Measurements from ENCODE around the gene DIAPH3. TPM values are rescaled to one million over a fixed set of nuclear protein-coding genes. Genes with fewer than 3 reads are reported as not detected.

DIAPH3 gene
- total RNA-seq, 3 donors from 2014 or later = under 0.01 to 0.88 (median 0.64) TPM

- no peaks in the 10 kb centered on the region for H3K36me3 ChIP-seq
- H3K4me3 ChIP-seq = no peak overlapping the region
- intact Hi-C loops (cut with DNase I; ENCODE audit: low total_unique reads) = no loop called here
- H3K27me3 ChIP-seq = no peaks in the 10 kb centered on the region
- TF ChIP-seq CTCF (IDR thresholded peaks at IDR 0.05) = no peak
- no peak overlapping the region for H3K27ac ChIP-seq
- DNase-seq (ENCODE audit: low spot score in 2 of 2) = no peak
- H3K9me3 ChIP-seq = no peaks in the 10 kb centered on the region
- H3K4me1 ChIP-seq = no peaks in the 10 kb centered on the region
Observed at GRCh38 chr13:59702269-59702668, 461.5 kb downstream of the DIAPH3 start.

GRCh38 chr13:59701261-59701660, 462.5 kb downstream of the DIAPH3 start:
- H3K27ac ChIP-seq = no peak overlapping the region
- no peaks in the 10 kb centered on the region for H3K9me3 ChIP-seq
- H3K36me3 ChIP-seq = no peaks in the 10 kb centered on the region
- no peaks in the 10 kb centered on the region for H3K27me3 ChIP-seq
- no peaks in the 10 kb centered on the region for H3K4me1 ChIP-seq
- TF ChIP-seq POLR2AphosphoS5 (IDR thresholded peaks at IDR 0.05) (no peak), POLR2A (IDR thresholded peaks at IDR 0.05) (no peak), CTCF (IDR thresholded peaks at IDR 0.05) (no peak)
- no peak for DNase-seq (ENCODE audit: low spot score in 2 of 2)
- intact Hi-C loops (cut with DNase I; ENCODE audit: low total_unique reads) = no loop called here
- H3K4me3 ChIP-seq = no peak overlapping the region

GRCh38 chr13:59700281-59700680, 463.4 kb downstream of the DIAPH3 start:
- Histone ChIP-seq H3K36me3 (no peaks in the 10 kb centered on the region), H3K27me3 (no peaks in the 10 kb centered on the region), H3K4me1 (no peaks in the 10 kb centered on the region), H3K27ac (no peak overlapping the region), H3K4me3 (no peak overlapping the region), H3K9me3 (no peaks in the 10 kb centered on the region)
- DNase-seq (ENCODE audit: low spot score in 2 of 2) = no peak
- TF ChIP-seq CTCF (IDR thresholded peaks at IDR 0.05) = no peak
- TF ChIP-seq POLR2AphosphoS5 (IDR thresholded peaks at IDR 0.05) = no peak
- TF ChIP-seq POLR2A (IDR thresholded peaks at IDR 0.05) = no peak
- intact Hi-C loops (cut with DNase I; ENCODE audit: low total_unique reads) = no loop called here

GRCh38 chr13:59696271-59696670, 467.5 kb downstream of the DIAPH3 start:
- TF ChIP-seq CTCF (IDR thresholded peaks at IDR 0.05) (no peak), POLR2A (IDR thresholded peaks at IDR 0.05) (no peak), POLR2AphosphoS5 (IDR thresholded peaks at IDR 0.05) (no peak)
- Histone ChIP-seq H3K36me3 (no peaks in the 10 kb centered on the region), H3K4me1 (no peaks in the 10 kb centered on the region), H3K4me3 (no peak overlapping the region), H3K27me3 (no peaks in the 10 kb centered on the region), H3K27ac (no peak overlapping the region), H3K9me3 (no peaks in the 10 kb centered on the region)
- no peak for DNase-seq (ENCODE audit: low spot score in 2 of 2)
- intact Hi-C loops (cut with DNase I; ENCODE audit: low total_unique reads) = no loop called here

- H3K36me3 ChIP-seq = no peaks in the 10 kb centered on the region
- TF ChIP-seq POLR2A (IDR thresholded peaks at IDR 0.05) (no peak), POLR2AphosphoS5 (IDR thresholded peaks at IDR 0.05) (no peak), CTCF (IDR thresholded peaks at IDR 0.05) (no peak)
- H3K4me3 ChIP-seq = no peak overlapping the region
- no peaks in the 10 kb centered on the region for H3K9me3 ChIP-seq
- no peak overlapping the region for H3K27ac ChIP-seq
- H3K4me1 ChIP-seq = no peaks in the 10 kb centered on the region
- intact Hi-C loops (cut with DNase I; ENCODE audit: low total_unique reads) = loop anchor here (5.0 kb wide), 1 partner anchor 751 kb away; no protein-coding TSS in a partner anchor
- no peaks in the 10 kb centered on the region for H3K27me3 ChIP-seq
- DNase-seq (ENCODE audit: low spot score in 2 of 2) = no peak
Observed at GRCh38 chr13:59691501-59692066, 472.1 kb downstream of the DIAPH3 start.

Measured in breast epithelium (tissue), 4 donors.